HepG2 (cell line): Measurements from ENCODE around the gene TNFSF13B. TPM values are rescaled to one million over a fixed set of nuclear protein-coding genes. Genes with fewer than 3 reads are reported as not detected.

ENCODE experiments used
- ATAC-seq: fragments of 200-7000 bp; cut with Tn5 transposase; 3 replicates; pipeline ENCODE4 v1.9.1; 2020; ENCODE audit warnings: mild to moderate bottlenecking, moderate library complexity
- BruUV-seq: library from RNA; stranded (reverse); fragments of 400-500 nt; replicated peaks from 2 replicates; lab custom pipeline; 2021; lab: Mats Ljungman, UMichigan
- CTCF ChIA-PET: fragments of 300-600 bp; formaldehyde crosslinking; extraction: SDS; loops from one replicate; lab custom pipeline; 2021; ENCODE audit warnings: low total read pairs, inconsistent platforms, low intra/inter-chr PET ratio; lab: Yijun Ruan, JAX
- POLR2A ChIA-PET: fragments of 350-600 bp; sonication (Branson Sonifier 250); formaldehyde crosslinking; loops from one replicate; lab custom pipeline; 2020; ENCODE audit warnings: antibody characterized with exemption, inconsistent platforms; lab: Yijun Ruan, JAX
- DNase-seq: peaks from one replicate; pipeline ENCODE4 v3.0.0-alpha.2; 2015; ENCODE audit warnings: low spot score
- FAIRE-seq: peaks from 3 replicates; lab custom pipeline; 2011; peaks lifted over from hg19 to GRCh38; lab: Jason Lieb, UNC
- H2AFZ ChIP-seq: one replicate; pipeline ENCODE4 v1.6.1; 2011; ENCODE audit warnings: low read length, inconsistent platforms
- H3K27ac ChIP-seq: fragments of 300-600 bp; 3 replicates; pipeline ENCODE4 v1.8.0; 2011; ENCODE audit warnings: mixed run types, mild to moderate bottlenecking, mixed read lengths, low read length, inconsistent platforms; ENCODE audit not compliant: insufficient read depth; ENCODE audit errors: extremely low read length
- H3K27me3 ChIP-seq, 2 experiments: fragments of 200-600 bp in 1 of 2; 2 replicates in 1 of 2; 3 replicates in 1 of 2; pipeline versions ENCODE4 v1.6.0 to v1.8.0; 2011; ENCODE audit warnings: low read length in 2 of 2, mild to moderate bottlenecking in 2 of 2, moderate library complexity in 2 of 2, inconsistent platforms in 1 of 2; ENCODE audit not compliant: insufficient read depth in 2 of 2, control insufficient read depth in 1 of 2
- H3K36me3 ChIP-seq, 2 experiments: fragments of 200-600 bp in 1 of 2; replicated peaks in 1 of 2; 2 replicates in 1 of 2; 3 replicates in 1 of 2; pipeline versions ENCODE4 v1.5.1 to v1.8.0; 2011; ENCODE audit warnings: low read length in 2 of 2, inconsistent platforms in 1 of 2; ENCODE audit not compliant: insufficient read depth in 2 of 2, control insufficient read depth in 1 of 2
- H3K4me1 ChIP-seq: 2 replicates; pipeline ENCODE4 v1.5.1; 2012; ENCODE audit warnings: low read length, inconsistent platforms; ENCODE audit not compliant: insufficient read depth
- H3K4me2 ChIP-seq: 2 replicates; pipeline ENCODE4 v1.6.0; 2011; ENCODE audit warnings: low read depth, low read length, inconsistent platforms
- H3K4me3 ChIP-seq, 3 experiments: fragments of 200-600 bp in 1 of 3; sonication (generic), shearing (Covaris generic) in 1 of 3; replicated peaks in 1 of 3; 2 replicates each; pipeline ENCODE4 v1.5.1; 2011 to 2016; ENCODE audit warnings: low read length in 3 of 3, inconsistent platforms in 2 of 3, low read depth in 2 of 3, mild to moderate bottlenecking in 2 of 3, control low read depth in 1 of 3, mixed read lengths in 1 of 3; ENCODE audit not compliant: insufficient read depth in 1 of 3
- H3K79me2 ChIP-seq: one replicate; pipeline ENCODE4 v1.6.1; 2011; ENCODE audit warnings: low read length, inconsistent platforms; ENCODE audit not compliant: insufficient read depth
- H3K9ac ChIP-seq: 2 replicates; pipeline ENCODE4 v1.6.0; 2011; ENCODE audit warnings: mild to moderate bottlenecking, low read depth, low read length, inconsistent platforms; ENCODE audit not compliant: insufficient read depth
- H3K9me3 ChIP-seq: 2 replicates; pipeline ENCODE4 v1.5.1; 2012; ENCODE audit warnings: mild to moderate bottlenecking, low read length
- H4K20me1 ChIP-seq: 2 replicates; pipeline ENCODE4 v1.6.0; 2011; ENCODE audit warnings: inconsistent platforms, mild to moderate bottlenecking, low read length, moderate library complexity; ENCODE audit not compliant: insufficient read depth
- CBFB ChIP-seq: sonication (generic); formaldehyde crosslinking; IDR thresholded peaks from 2 replicates; pipeline ENCODE4 v1.4.0; 2020; ENCODE audit warnings: missing genetic modification reagents
- CHCHD3 ChIP-seq: sonication (generic); formaldehyde crosslinking; IDR thresholded peaks from 2 replicates; pipeline ENCODE4 v1.8.0; 2022; ENCODE audit warnings: mild to moderate bottlenecking, missing genetic modification reagents, moderate library complexity
- EHMT2 ChIP-seq: fragments of 200-600 bp; sonication (generic); IDR thresholded peaks from 2 replicates; pipeline ENCODE4 v1.7.0; 2017; ENCODE audit warnings: antibody characterized with exemption, low read depth, low read length, borderline replicate concordance
- GATAD2A ChIP-seq: IDR thresholded peaks from 2 replicates; pipeline ENCODE4 v1.6.1; 2016
- HNF1A ChIP-seq, 2 experiments: sonication (generic) in 1 of 2; formaldehyde crosslinking in 1 of 2; IDR thresholded peaks; 2 replicates each; pipeline versions ENCODE4 v1.4.0 to v1.6.1; 2016 to 2020; ENCODE audit warnings: borderline replicate concordance in 1 of 2, low read depth in 1 of 2, mild to moderate bottlenecking in 1 of 2, missing genetic modification reagents in 1 of 2
- KDM2A ChIP-seq: sonication (generic); formaldehyde crosslinking; IDR thresholded peaks from 2 replicates; pipeline ENCODE4 v1.4.0; 2020; ENCODE audit warnings: low read depth, missing genetic modification reagents, borderline replicate concordance
- SALL1 ChIP-seq: sonication (generic); formaldehyde crosslinking; IDR thresholded peaks from 2 replicates; pipeline ENCODE4 v1.8.0; 2022; ENCODE audit warnings: mild to moderate bottlenecking, missing genetic modification reagents
- SETDB1 ChIP-seq: sonication (generic); formaldehyde crosslinking; IDR thresholded peaks from 2 replicates; pipeline ENCODE4 v1.5.1; 2020; ENCODE audit warnings: missing genetic modification reagents, mild to moderate bottlenecking, borderline replicate concordance
- SMAD3 ChIP-seq: sonication (generic); formaldehyde crosslinking; IDR thresholded peaks from 2 replicates; pipeline ENCODE4 v1.4.0; 2020; ENCODE audit warnings: missing genetic modification reagents
- ZFP1 ChIP-seq: IDR thresholded peaks from 2 replicates; pipeline ENCODE4 v1.6.1; 2016
- ZNF101 ChIP-seq: sonication (generic); formaldehyde crosslinking; IDR thresholded peaks from 2 replicates; pipeline ENCODE4 v1.4.0; 2020; ENCODE audit warnings: mild to moderate bottlenecking, low read depth, missing genetic modification reagents, borderline replicate concordance
- ZNF446 ChIP-seq: sonication (generic); formaldehyde crosslinking; IDR thresholded peaks from 2 replicates; pipeline ENCODE4 v1.5.0; 2020; ENCODE audit warnings: mild to moderate bottlenecking, missing genetic modification reagents
- ZNF543 ChIP-seq: sonication (generic); formaldehyde crosslinking; IDR thresholded peaks from 2 replicates; pipeline ENCODE4 v1.4.0; 2020; ENCODE audit warnings: mild to moderate bottlenecking, missing genetic modification reagents
- ZNF567 ChIP-seq: sonication (generic); formaldehyde crosslinking; IDR thresholded peaks from 2 replicates; pipeline ENCODE4 v1.8.1; 2023; ENCODE audit warnings: mild to moderate bottlenecking, missing genetic modification reagents, borderline replicate concordance
- ZNF776 ChIP-seq: sonication (generic); formaldehyde crosslinking; IDR thresholded peaks from 2 replicates; pipeline ENCODE4 v1.4.0; 2020; ENCODE audit warnings: mild to moderate bottlenecking, missing genetic modification reagents
- WGBS: methylation state at CpG from one replicate; pipeline ENCODE4 v1.1.6; 2017; ENCODE audit warnings: low lambda C conversion rate; 5-methylcytosine and 5-hydroxymethylcytosine counted together
- in situ Hi-C: cut with HindIII; loops from 2 replicates; pipeline ENCODE4 v1.10.0; 2017; ENCODE audit warnings: low pct_unique_long_range_greater_than_20kb; ENCODE audit not compliant: extremely low pct_ligation_motif_present
- intact Hi-C: fragments of 100-400 bp; cut with micrococcal nuclease; formaldehyde crosslinking; loops from one replicate; pipeline ENCODE4 v1.10.0; 2022; ENCODE audit not compliant: unreplicated experiment
- polyA plus RNA-seq, 8 experiments: library from polyadenylated mRNA; depleted of rRNA in 3 of 8; stranded (reverse) in 7 of 8; unstranded in 1 of 8; fragments of >200 nt; fragmentation: Illumina TruSeq in 4 of 8; extraction: Trizol in 4 of 8; gene quantifications; 2 replicates each; pipeline versions ENCODE4 v1.2.1 to v1.2.3, GENCODE V29; 2011 to 2016; ENCODE audit warnings: low read depth in 4 of 8, missing spikeins in 1 of 8, mixed read lengths in 1 of 8; ENCODE audit not compliant: insufficient read depth in 1 of 8
- total RNA-seq, 5 experiments: library from RNA; depleted of rRNA; stranded (reverse); fragments of >200 nt; fragmentation: Illumina TruSeq; extraction: Trizol; gene quantifications; 2 replicates each; pipeline ENCODE4 v1.2.3, GENCODE V29; 2016; ENCODE audit warnings: low read depth in 1 of 5

The TNFSF13B gene
- total and polyA plus RNA-seq, 2 of the 13 experiments (the other 11 are each of a cell fraction or from before 2014, with no cell fraction given) = 0.13 to 0.20 TPM

GRCh38 chr13:108328848-108329247, 59.3 kb downstream of the TNFSF13B start:
- H4K20me1 ChIP-seq = no peaks in the 10 kb centered on the region
- CTCF ChIA-PET = no interaction called here
- H3K4me2 ChIP-seq = no peak overlapping the region
- DNase-seq (no peak), ATAC-seq (no peak), FAIRE-seq (no peak)
- H3K4me3 ChIP-seq = no peak overlapping the region
- no peaks in the 10 kb centered on the region for H3K79me2 ChIP-seq
- no peak overlapping the region for H2AFZ ChIP-seq
- H3K4me1 ChIP-seq = no peaks in the 10 kb centered on the region
- TF ChIP-seq ZNF543 (CRISPR knock-in tag) (no peak), SMAD3 (CRISPR knock-in tag) (no peak), ZNF101 (CRISPR knock-in tag) (no peak), CHCHD3 (no peak)
- in situ Hi-C loops (loop anchor here (5.0 kb wide), 1 partner anchor 563 kb away; no protein-coding TSS in a partner anchor), intact Hi-C loops (no loop called here)
- BruUV-seq = no TSS peak
- H3K9me3 ChIP-seq = no peaks in the 10 kb centered on the region
- no peak overlapping the region for H3K27ac ChIP-seq
- no peaks in the 10 kb centered on the region for H3K36me3 ChIP-seq
- WGBS = 0% methylated on average over 1 of the region's 1 CpG
- POLR2A ChIA-PET = no interaction called here
- H3K9ac ChIP-seq = no peak overlapping the region
- no peaks in the 10 kb centered on the region; a peak in 1 of 5 replicates for H3K27me3 ChIP-seq

GRCh38 chr13:108332791-108333190, 63.3 kb downstream of the TNFSF13B start:
- BruUV-seq = no TSS peak
- TF ChIP-seq ZNF446 (CRISPR knock-in tag) = no peak
- TF ChIP-seq SALL1 (CRISPR knock-in tag) = no peak
- no peak for TF ChIP-seq GATAD2A (CRISPR knock-in tag)
- TF ChIP-seq ZNF776 = no peak
- no peak for TF ChIP-seq KDM2A (CRISPR knock-in tag)
- no peak for TF ChIP-seq SETDB1
- no peak for TF ChIP-seq EHMT2
- TF ChIP-seq ZNF567 = no peak
- TF ChIP-seq CBFB (CRISPR knock-in tag) = no peak
- TF ChIP-seq HNF1A (IDR thresholded peaks at IDR 0.05; ENCODE audit: low read depth) = no peak
- no peak for TF ChIP-seq HNF1A (CRISPR knock-in tag; IDR thresholded peaks at IDR 0.05; ENCODE audit: borderline replicate concordance)
- TF ChIP-seq ZFP1 (CRISPR knock-in tag) = no peak

More at GRCh38 chr13:108332791-108333190, 63.3 kb downstream of the TNFSF13B start:
- WGBS = 2% methylated on average over 5 of the region's 5 CpGs
- ChIA-PET POLR2A (no interaction called here), CTCF (no interaction called here)
- intact Hi-C loops = no loop called here
- Histone ChIP-seq H4K20me1 (no peaks in the 10 kb centered on the region), H3K9me3 (no peaks in the 10 kb centered on the region), H3K27me3 (no peaks in the 10 kb centered on the region; a peak in 1 of 5 replicates), H3K4me2 (no peak overlapping the region), H3K27ac (no peak overlapping the region), H3K79me2 (no peaks in the 10 kb centered on the region), H2AFZ (no peak overlapping the region), H3K9ac (no peak overlapping the region), H3K36me3 (no peaks in the 10 kb centered on the region), H3K4me1 (no peaks in the 10 kb centered on the region), H3K4me3 (no peak overlapping the region)
- no peak for ATAC-seq
- DNase-seq = no peak
- in situ Hi-C loops = no loop called here
- FAIRE-seq = no peak
